B cell (primary cell): Measurements from ENCODE around the gene EEF1AKMT4.

Experiments used
- CTCF ChIP-seq: fragments of 200-600 bp; IDR thresholded peaks from one replicate; pipeline ENCODE4 v1.8.0; 2022; ENCODE audit warnings: antibody characterized with exemption, mild to moderate bottlenecking
- EZH2 ChIP-seq: IDR thresholded peaks from 2 replicates; pipeline ENCODE4 v1.6.1; 2012; ENCODE audit warnings: borderline replicate concordance, low read depth, mild to moderate bottlenecking, moderate library complexity, low read length; ENCODE audit not compliant: insufficient read depth, poor library complexity, severe bottlenecking

GRCh38 chr3:184284696-184285095 lies 35.2 kb downstream of the EEF1AKMT4 start:
- TF ChIP-seq CTCF (no peak), EZH2 (no peak)
